ENCODE results near the gene PRR36.

DNA sequence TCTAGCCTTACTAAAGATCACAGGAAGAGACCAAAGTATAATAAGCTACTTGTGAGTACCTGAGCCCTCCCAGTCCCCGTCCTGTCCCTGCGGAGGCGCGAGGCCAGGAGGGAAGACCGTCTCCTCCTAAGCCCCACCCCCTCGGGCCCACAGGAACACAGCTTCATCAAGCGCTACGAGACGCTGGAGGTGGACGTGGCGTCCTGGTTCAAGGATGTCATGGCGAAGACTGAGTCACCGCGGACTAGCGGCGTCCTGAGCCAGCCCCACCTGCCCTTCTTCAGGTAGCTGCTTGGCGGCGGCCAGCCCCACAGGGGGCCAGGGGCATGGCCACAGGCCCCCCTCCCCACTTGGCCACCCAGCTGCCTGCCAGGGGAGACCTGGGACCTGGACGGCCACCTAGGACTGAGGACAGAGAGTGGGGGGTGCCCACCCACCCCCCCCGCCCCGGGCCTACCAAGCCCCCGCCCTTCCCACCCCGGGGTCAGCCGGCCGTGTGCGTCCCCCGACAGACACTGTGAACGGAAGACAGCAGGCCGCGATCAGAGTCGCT lies 38.0 kb upstream of the PRR36 start:
- TF ChIP-seq CTCF (conservative IDR thresholded peaks at IDR 0.05; ENCODE audit: low read length): no peak
- no peak for TF ChIP-seq EZH2phosphoT487 (IDR thresholded peaks at IDR 0.05; ENCODE audit: borderline replicate concordance, low read depth, low read length)

Data from OCI-LY7 (cell line).